ES-I3 (cell line): ENCODE measurements around the gene TCFL5.
A peak's percentile ranks its signal among the peaks of the same experiment; 100 is the strongest.

ENCODE experiments used
- H3K36me3 ChIP-seq: 2 replicates; pipeline ENCODE4 v1.6.1; 2013; ENCODE audit warnings: mild to moderate bottlenecking, low read length, control low read depth, moderate library complexity; ENCODE audit not compliant: insufficient read depth
- H3K4me1 ChIP-seq: 2 replicates; pipeline ENCODE4 v1.6.1; 2013; ENCODE audit warnings: mild to moderate bottlenecking, control low read depth, low read length; ENCODE audit not compliant: insufficient read depth
- H3K9ac ChIP-seq: 2 replicates; pipeline ENCODE4 v1.6.1; 2013; ENCODE audit warnings: low read depth, mild to moderate bottlenecking, low read length, moderate library complexity
- H3K9me3 ChIP-seq: 2 replicates; pipeline ENCODE4 v1.6.1; 2013; ENCODE audit warnings: mild to moderate bottlenecking, low read length, moderate library complexity; ENCODE audit not compliant: control insufficient read depth, insufficient read depth

The TCFL5 gene

GRCh38 chr20:62816884-62817873 lies 44.4 kb downstream of the TCFL5 start, which contains the start of gene COL9A3:
Gene COL9A3 (plus strand): TSS chr20:62817050. CDS start chr20:62817065, 15 bp downstream.
- H3K4me1 ChIP-seq, result peaks cover 14% of the 10 kb centered on the region; the same call in 1 of the 2 replicates
- H3K9ac ChIP-seq, result peak within 1 kb of the TSS; percentile 72
- H3K36me3 ChIP-seq, result no peaks in the 10 kb centered on the region
- no peaks in the 10 kb centered on the region for H3K9me3 ChIP-seq

- Histone ChIP-seq H3K9ac (peak overlapping the region; percentile 72), H3K36me3 (no peaks in the 10 kb centered on the region), H3K9me3 (no peaks in the 10 kb centered on the region), H3K4me1 (peaks cover 14% of the 10 kb centered on the region; the same call in 1 of the 2 replicates)
Measured at GRCh38 chr20:62816031-62816883, 45.4 kb downstream of the TCFL5 start.

- Histone ChIP-seq H3K36me3 (no peaks in the 10 kb centered on the region), H3K4me1 (peaks cover 14% of the 10 kb centered on the region; the same call in 1 of the 2 replicates), H3K9me3 (no peaks in the 10 kb centered on the region), H3K9ac (peak overlapping the region; percentile 72)
Measured at GRCh38 chr20:62815066-62815991, 46.3 kb downstream of the TCFL5 start.

- no peak overlapping the region for H3K9ac ChIP-seq
- H3K4me1 ChIP-seq, result peaks cover 14% of the 10 kb centered on the region; the same call in 1 of the 2 replicates
- H3K9me3 ChIP-seq, result no peaks in the 10 kb centered on the region
- H3K36me3 ChIP-seq, result no peaks in the 10 kb centered on the region
Measured at GRCh38 chr20:62814709-62815065, 46.9 kb downstream of the TCFL5 start.

- Histone ChIP-seq H3K9ac (no peak overlapping the region), H3K36me3 (no peaks in the 10 kb centered on the region; the same call in 1 of the 2 replicates), H3K4me1 (peaks cover 14% of the 10 kb centered on the region; the same call in 1 of the 2 replicates)
Measured at GRCh38 chr20:62814060-62814708, 47.4 kb downstream of the TCFL5 start.

GRCh38 chr20:62813588-62813987 lies 48.0 kb downstream of the TCFL5 start:
- H3K9ac ChIP-seq, result no peak overlapping the region
- no peaks in the 10 kb centered on the region for H3K9me3 ChIP-seq
- H3K4me1 ChIP-seq, result peaks cover 14% of the 10 kb centered on the region; the same call in 1 of the 2 replicates
- H3K36me3 ChIP-seq, result no peaks in the 10 kb centered on the region; the same call in 1 of the 2 replicates

More at GRCh38 chr20:62814060-62814708, 47.4 kb downstream of the TCFL5 start:
- no peaks in the 10 kb centered on the region for H3K9me3 ChIP-seq

GRCh38 chr20:62812907-62813200 lies 48.8 kb downstream of the TCFL5 start:
- Histone ChIP-seq H3K9me3 (no peaks in the 10 kb centered on the region), H3K36me3 (no peaks in the 10 kb centered on the region; the same call in 1 of the 2 replicates), H3K4me1 (peaks cover 8% of the 10 kb centered on the region; the same call in 1 of the 2 replicates), H3K9ac (no peak overlapping the region)

- Histone ChIP-seq H3K36me3 (no peaks in the 10 kb centered on the region; the same call in 1 of the 2 replicates), H3K9me3 (no peaks in the 10 kb centered on the region), H3K4me1 (peaks cover 8% of the 10 kb centered on the region; the same call in 1 of the 2 replicates), H3K9ac (no peak overlapping the region)
Measured at GRCh38 chr20:62812181-62812906, 49.3 kb downstream of the TCFL5 start.

GRCh38 chr20:62811720-62812119 lies 49.9 kb downstream of the TCFL5 start:
- no peaks in the 10 kb centered on the region; the same call in 1 of the 2 replicates for H3K36me3 ChIP-seq
- no peaks in the 10 kb centered on the region for H3K9me3 ChIP-seq
- H3K9ac ChIP-seq, result no peak overlapping the region
- peaks cover 8% of the 10 kb centered on the region; the same call in 1 of the 2 replicates for H3K4me1 ChIP-seq

- no peaks in the 10 kb centered on the region for H3K9me3 ChIP-seq
- H3K36me3 ChIP-seq, result no peaks in the 10 kb centered on the region; the same call in 1 of the 2 replicates
- H3K4me1 ChIP-seq, result peaks cover 8% of the 10 kb centered on the region; the same call in 1 of the 2 replicates
- H3K9ac ChIP-seq, result no peak overlapping the region
Measured at GRCh38 chr20:62811320-62811719, 50.3 kb downstream of the TCFL5 start.

GRCh38 chr20:62809530-62810428 lies 51.8 kb downstream of the TCFL5 start:
- Histone ChIP-seq H3K9me3 (no peaks in the 10 kb centered on the region), H3K9ac (no peak overlapping the region), H3K4me1 (no peaks in the 10 kb centered on the region), H3K36me3 (no peaks in the 10 kb centered on the region; the same call in 1 of the 2 replicates)
